ENCODE measurements around the gene SYCP2.

- TF ChIP-seq, protein P1, sequence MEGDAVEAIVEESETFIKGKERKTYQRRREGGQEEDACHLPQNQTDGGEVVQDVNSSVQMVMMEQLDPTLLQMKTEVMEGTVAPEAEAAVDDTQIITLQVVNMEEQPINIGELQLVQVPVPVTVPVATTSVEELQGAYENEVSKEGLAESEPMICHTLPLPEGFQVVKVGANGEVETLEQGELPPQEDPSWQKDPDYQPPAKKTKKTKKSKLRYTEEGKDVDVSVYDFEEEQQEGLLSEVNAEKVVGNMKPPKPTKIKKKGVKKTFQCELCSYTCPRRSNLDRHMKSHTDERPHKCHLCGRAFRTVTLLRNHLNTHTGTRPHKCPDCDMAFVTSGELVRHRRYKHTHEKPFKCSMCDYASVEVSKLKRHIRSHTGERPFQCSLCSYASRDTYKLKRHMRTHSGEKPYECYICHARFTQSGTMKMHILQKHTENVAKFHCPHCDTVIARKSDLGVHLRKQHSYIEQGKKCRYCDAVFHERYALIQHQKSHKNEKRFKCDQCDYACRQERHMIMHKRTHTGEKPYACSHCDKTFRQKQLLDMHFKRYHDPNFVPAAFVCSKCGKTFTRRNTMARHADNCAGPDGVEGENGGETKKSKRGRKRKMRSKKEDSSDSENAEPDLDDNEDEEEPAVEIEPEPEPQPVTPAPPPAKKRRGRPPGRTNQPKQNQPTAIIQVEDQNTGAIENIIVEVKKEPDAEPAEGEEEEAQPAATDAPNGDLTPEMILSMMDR (IDR thresholded peaks at IDR 0.05) = no peak
- no peak for TF ChIP-seq POLR2A (IDR thresholded peaks at IDR 0.05)
Observed at GRCh38 chr20:59945175-59945574, 11.7 kb upstream of the SYCP2 start.

Data from heart left ventricle (tissue), 13 donors.